HG03439 (cell line): ENCODE measurements around the gene MAL.

Source experiments
- ATAC-seq: cut with Tn5 transposase; IDR thresholded peaks from one replicate; pipeline ENCODE4 v1.9.1; 2021; ENCODE audit warnings: mild to moderate bottlenecking, moderate library complexity; ENCODE audit not compliant: unreplicated experiment

MAL gene

DNA sequence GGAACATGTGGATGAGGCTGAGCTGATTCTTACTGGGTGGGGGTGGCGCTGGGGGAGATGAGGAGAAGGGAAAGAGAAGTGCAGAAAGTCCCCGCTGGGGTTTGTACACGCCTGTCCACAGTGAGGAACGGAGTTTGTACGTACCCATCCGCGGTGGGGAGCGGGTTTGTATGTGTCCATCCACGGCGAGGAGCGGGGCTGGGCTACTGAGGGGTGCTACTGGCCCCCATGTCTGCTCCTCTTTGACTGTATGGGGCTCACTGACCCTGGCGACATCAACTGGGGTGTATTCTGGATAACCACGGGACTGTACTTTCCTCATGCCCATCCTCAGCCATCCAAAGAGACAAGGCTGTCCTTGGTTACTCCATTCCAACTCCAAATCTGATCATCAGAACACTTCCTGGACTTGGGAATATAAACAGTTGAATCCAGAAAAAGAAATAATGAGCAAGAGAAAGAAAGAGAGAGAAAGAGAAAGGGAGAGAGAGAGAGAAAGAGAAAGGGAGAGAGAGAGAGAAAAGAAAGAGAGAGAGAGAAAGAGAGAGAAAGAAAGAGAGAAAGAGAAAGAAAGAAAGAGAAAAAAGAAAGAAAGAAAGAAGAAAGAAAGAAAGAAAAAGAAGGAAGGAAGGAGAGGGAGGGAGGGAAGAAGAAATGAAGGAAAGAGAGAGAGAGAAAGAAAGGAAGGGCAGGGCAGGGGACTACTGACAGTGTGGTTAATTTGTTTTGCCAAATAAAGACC, 21.0 kb downstream of the MAL start:
- ATAC-seq, result no peak

DNA sequence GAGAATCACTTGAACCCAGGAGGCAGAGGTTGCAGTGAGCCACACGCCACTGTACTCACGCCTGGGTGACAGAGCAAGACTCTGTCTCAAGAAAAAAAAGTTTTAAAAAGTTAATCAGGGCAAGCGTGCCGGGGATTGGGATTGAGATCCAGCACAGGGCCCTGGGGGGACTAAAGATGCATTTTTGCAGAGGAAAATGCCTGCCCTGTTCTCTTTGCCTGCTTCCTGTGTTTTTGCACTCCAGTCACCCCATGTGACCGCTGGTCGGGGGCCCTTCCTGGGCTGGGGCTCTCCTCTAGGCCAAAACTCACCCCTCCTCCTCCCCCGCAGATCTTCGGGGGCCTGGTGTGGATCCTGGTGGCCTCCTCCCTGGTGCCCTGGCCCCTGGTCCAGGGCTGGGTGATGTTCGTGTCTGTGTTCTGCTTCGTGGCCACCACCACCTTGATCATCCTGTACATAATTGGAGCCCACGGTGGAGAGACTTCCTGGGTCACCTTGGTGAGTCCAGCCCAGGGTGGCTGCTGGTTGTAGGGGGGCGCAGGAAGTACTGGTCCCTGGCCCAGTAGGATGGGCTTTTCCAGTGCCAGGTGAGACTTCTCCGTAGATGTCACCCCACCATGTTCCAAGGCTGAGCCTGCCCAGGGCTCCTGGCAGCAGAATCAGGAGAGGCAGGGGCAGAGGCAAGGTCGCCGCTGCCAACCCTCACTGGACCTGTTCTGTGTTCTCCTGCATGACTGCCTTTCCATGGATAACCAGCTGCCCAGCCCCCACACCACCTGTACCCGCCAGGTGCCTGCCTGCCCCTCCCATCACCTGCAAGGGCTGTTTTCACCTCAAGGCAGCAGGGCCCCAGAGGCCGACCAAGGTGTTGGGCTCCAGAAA, 22.4 kb downstream of the MAL start:
- no peak for ATAC-seq

DNA sequence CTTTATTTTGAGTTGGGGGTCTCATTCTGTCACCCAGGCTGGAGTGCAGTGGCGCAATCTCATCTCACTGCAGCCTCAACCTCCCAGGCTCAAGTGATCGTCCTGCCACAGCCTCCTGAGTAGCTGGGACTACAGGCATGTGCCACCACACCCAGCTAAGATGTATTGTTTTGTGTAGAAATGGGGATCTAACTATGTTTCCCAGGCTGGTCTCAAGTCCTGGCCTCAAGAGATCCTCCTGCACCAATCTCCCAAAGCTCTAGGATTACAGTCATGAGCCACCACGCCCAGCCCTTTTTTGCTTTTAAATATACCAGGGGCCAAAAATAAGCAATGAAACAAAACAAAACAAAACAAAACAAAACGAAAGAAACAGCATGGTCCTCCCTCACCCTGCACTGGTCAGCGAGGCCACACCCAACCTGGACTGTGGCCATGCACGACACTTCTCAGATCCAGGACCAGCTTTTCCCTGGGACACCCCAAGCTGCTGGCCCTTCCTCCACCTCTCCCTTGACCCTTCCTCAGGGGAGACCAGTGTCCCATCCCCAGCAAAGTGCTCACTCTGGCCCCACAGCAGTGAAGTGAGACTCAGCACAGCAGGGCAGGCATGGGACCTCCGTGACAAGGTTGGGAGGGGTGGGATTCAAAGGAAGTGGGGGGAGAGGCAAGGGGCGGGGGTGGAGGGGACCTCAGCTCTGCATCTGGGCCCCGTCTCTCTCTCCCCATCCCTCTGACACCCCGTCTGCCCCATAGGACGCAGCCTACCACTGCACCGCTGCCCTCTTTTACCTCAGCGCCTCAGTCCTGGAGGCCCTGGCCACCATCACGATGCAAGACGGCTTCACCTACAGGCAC, 23.5 kb downstream of the MAL start:
- no peak for ATAC-seq

DNA sequence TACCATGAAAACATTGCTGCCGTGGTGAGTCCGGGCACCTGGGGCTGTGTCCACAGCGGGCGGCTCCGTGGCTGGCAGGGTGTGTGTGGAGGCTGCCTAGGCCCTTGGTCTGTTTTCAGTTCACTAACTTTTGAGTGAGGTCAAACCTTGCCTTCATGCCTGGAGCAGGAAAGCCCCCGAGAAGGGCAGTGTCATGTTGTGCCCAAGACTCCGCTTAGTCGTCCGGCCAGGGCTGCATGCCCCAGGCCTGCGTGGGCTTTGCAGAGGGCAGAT, 24.1 kb downstream of the MAL start:
- no peak for ATAC-seq

DNA sequence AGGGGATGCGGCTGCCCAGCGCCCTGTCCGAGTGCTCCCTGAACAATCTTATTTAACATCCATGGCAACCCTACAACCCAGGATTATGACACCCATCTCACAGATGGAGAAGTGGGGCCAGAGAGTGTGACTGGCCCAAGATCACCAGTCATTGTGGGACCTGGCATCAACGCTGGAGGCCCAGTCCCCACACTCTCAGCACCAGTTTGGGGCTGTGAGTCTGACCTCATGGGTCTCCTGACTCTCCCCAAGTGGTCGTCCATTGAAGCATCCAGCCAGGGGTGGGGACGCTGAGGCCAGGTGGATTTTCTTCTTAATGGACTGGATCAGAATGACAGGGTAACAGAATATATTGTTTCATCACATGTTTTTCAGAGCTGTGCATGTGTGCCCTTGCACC, 24.5 kb downstream of the MAL start:
- no peak for ATAC-seq

DNA sequence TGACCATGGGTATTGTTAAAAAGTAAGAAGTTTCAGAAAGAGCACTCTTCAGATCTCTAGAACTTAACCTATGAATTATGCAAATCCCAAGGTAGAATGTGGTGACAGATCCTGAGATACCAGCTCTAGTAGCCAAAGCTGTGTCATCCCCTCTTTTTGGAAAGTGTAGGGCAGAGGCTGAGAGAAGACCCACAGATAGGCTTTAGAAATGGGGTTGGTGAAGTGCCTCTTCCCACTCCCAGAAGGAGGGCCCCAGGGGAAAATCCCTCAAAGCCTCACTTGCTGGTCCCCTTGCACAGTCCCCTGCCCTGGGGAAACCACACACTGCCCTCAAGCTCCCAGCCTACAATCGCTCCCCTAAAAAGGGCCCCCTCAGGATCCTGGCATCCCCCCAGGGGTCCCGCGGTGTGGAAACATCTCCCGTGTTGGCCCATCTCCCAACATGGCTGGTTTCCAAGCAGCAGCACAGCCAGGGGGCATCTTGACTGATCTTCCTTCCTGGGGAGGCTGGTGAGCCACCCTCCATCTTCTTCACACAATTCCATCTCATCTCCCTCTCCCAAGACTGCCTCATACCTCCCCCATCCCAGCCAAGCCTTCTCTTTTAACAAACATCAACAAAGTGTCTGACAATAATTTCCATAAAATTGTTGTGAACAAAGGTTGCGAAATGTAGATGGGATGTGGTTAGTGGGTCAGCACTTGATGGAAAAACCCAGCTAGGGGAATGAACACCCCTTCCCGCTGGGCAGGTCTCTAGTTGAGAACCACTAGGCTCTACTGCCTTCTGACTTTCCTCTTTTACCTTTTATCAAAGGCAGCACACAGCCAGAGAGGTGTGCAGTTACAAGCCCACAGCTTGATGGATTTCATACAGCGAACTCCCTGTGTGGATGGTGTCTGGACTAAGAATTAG, 25.1 kb downstream of the MAL start:
- no peak for ATAC-seq

DNA sequence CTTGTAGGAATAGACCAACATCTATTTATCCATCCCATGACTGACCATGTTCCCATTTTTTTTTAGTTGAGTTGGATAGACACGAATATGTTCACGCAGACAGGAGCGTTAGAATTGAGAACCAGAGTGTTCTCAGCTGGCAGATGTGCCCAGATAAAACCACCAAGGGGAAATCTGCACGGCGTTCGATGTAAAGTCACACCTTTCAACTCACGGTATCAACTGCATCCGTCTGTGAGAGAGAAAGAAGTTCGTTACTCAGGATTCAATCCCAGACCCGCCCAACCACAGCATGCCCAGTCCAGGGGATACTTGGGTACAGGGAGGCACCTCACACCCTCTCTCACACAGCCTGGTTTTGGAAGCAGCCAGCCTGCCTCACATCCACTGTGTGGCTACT, 26.1 kb downstream of the MAL start:
- ATAC-seq, result no peak

DNA sequence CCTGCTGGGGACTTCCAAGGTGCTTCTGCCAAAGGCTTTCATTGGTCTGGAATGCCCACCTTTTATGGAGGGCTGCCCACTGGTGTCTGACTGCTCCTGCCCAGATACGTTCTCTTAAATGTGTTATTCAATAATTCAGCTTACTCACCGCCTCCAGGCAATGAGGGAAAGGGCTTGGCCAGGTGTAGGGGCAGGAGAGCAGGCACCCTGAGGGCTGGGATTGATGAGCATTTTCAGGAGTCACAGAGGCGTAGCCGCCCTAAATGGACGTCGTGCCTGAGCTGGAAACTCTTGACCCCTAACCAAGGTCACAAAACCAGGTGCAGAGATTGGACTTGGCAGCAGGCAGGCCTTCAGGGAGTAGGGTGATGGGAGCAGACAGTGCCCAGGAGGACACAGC, 26.8 kb downstream of the MAL start:
- ATAC-seq, result no peak

DNA sequence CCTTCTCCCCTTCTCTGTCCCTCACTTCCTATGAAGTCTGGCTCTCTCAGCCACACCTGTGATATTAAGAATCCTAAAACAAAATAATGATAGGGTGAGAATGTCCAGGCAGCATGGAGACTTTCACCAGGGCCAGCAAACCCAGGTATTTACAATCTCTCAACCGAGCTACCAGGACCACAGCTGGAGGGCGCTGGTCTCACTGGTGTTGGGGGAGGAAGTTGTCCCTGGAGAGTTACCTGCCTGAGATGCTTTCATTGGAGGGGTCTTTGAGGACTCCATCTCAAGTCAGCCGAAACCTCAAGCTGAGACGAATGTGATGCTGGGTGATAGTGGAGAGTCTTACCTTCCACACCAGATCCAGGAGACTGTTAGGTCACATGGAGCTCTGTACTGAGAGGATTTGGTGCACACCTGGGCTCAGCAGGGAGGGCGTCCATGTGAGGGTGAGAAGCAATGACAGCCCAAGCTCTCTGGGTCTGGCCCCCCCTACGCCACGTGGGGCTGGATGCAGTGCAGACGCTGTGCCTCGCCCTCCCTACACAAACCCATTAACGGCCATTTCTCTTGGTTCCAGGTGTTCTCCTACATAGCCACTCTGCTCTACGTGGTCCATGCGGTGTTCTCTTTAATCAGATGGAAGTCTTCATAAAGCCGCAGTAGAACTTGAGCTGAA, 27.4 kb downstream of the MAL start:
- ATAC-seq, result no peak

DNA sequence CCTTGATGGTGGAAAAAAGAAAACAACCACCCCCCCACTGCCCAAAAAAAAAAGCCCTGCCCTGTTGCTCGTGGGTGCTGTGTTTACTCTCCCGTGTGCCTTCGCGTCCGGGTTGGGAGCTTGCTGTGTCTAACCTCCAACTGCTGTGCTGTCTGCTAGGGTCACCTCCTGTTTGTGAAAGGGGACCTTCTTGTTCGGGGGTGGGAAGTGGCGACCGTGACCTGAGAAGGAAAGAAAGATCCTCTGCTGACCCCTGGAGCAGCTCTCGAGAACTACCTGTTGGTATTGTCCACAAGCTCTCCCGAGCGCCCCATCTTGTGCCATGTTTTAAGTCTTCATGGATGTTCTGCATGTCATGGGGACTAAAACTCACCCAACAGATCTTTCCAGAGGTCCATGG, 28.0 kb downstream of the MAL start:
- ATAC-seq, result no peak

DNA sequence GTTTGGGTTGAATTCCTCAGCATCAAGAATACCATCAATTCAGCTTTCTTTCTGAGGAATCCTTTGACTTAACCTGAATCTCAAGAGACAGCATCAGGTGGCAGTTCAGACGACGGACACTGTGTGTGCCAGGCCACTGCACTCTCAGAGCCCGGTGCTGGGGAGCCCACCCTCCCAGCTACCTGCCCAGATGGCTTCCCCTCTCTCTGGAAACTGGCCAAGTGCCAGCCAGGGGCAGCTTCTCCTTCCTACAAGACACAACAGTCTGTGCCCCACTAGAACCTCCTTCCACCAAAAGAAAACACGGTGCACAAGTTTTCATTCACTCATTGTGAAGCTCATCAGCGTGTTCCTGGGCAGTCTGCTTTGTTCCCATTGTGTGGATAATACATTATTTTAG, 28.5 kb downstream of the MAL start:
- ATAC-seq, result no peak

DNA sequence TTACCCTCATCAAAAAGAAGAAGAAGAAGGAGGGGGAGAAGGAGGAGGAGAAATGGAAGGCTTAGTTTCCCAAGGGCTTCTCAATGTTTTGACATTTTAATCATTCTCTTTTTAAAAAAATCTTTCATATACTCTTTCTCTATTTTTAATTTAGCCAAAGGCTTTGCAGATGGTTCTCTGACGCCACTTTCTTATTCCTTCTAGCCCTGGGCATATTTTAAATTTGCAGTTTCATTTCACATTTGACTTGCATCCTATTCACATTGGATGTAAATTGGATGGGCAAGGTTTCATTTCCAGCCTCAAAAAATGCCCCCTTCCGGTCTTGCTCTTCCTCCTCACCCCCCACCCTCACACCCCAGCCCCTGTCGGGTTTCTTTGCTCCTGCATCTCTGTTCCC, 29.8 kb downstream of the MAL start:
- no peak for ATAC-seq

DNA sequence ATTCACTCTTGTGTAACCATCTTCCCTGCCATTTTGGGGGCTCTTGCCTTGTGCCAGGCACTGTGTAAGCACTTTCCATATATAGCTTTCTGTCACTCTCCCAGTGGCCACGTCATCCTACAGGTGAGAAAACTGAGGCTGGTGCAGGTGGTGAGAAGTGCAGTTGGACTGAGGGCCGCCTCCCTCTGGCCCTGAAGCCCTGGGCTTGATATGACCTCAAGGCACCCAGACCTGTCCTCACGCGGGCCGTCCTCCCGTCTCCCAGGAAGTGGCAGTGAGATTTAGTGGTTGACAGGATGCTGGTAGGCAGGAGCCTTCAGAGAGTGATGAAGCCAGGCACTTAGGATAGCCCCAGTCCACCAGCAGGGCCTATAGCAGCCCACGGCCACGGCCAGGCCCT, 30.5 kb downstream of the MAL start:
- no peak for ATAC-seq

DNA sequence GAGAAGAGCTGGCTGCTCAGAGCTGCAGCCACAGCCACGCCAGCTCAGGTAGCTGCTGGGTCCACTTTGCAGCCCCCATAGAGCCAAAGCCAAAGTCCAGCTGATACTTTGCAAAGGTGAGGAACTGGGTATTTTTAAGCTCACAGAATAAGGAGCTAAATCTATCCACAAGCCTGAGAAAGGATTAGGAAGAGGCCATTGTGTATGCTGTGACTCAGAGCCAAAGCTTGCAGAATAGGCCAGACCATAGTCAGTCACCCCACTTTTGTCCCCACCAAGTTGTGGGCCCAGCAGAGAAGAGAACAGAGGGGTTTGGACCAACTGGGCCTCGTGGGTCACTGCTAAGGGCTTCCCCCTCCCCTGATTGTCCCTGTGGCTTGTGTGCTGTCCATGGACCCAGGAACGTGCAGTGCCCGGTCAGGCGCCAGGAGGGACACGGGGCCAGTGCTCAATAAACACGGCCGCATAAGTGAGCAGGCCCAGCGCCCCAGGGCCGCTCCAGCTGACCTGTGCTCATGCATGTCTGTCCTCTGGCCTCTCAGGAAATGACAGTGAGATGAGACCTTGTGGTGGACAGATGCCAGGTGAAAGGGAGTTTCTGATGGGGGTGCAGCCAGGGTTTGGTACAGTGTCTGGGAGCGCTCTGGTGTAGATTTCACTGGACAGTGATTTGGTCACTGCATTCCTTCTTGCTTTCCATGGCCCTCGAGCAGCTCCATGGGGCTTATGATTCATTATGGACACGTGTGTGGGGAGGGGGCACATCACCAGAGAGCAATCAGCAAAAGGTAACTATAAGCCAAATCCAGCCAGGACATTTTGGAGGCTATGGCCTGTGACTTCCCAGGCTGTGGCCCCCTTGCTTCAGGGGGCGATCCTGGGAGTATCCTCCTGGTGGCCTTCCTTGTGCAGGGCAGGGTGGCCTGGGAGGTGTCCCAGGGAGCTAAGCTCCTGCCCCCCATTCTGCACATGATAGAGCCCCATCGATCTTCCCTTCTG, 31.3 kb downstream of the MAL start:
- ATAC-seq, result no peak

DNA sequence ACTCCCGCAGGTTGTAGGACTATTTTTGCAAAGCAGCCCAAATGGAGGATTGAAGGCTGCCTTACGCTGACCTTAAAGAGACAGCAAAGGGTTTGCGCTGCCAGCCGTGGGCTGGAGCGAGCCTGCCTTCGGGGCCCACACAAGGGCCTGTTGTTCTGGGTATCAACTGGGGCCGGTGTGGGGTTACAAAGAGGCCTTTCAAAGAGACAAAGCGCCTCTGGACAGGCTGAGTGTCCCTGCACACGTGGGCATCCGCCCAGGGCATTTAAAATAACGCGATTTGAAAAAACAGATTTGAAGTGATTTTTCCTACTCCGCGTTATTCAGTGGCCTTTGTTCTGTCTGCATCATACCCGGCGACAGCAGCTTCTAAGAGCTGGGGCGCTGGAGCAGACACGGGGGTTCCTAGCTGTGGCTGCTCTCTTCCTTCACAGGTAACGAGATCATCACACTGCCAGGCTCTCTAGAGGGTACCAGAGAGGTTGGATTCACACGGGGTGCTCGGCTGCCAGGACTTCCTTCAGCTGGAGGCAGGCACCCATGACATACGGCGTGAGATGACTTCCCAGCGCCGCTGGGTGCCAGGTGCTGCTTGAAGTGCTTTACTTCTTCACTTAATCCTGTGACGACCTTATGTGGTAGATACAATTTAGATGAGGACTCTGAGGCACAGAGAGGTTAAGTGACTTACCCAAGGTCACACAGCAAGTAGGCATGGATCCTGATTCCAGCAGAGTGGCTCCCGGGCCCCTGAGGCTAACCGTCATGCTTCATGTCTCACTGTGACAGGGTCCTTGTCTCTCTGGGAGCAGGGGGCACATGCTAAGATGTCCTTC, 32.2 kb downstream of the MAL start:
- no peak for ATAC-seq

DNA sequence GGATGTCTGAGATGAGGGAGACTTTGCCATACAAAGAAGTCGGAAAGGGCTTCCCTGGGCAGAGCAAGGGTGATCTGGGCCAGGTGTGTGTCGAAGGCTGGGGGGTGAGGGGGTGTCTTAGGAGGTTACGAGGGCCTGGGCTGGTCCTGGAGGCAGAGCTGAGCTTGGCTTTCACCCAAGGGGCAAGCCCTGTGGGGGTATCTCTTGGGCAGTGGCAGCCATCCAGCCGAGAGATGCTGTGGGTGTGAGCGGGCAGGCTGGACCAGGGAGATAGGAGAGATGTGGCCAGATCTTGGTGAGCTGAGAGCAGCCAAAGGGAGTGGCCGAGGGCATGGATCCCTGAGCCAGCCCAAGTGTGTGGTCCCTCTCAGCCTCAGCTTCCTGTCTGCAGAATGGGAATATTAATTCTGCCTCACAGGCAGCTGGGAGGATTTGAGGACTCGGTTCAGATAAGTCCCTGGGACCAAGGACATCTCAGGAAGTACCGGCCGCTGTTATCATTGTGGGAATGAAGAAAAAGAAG, 33.0 kb downstream of the MAL start:
- no peak for ATAC-seq

DNA sequence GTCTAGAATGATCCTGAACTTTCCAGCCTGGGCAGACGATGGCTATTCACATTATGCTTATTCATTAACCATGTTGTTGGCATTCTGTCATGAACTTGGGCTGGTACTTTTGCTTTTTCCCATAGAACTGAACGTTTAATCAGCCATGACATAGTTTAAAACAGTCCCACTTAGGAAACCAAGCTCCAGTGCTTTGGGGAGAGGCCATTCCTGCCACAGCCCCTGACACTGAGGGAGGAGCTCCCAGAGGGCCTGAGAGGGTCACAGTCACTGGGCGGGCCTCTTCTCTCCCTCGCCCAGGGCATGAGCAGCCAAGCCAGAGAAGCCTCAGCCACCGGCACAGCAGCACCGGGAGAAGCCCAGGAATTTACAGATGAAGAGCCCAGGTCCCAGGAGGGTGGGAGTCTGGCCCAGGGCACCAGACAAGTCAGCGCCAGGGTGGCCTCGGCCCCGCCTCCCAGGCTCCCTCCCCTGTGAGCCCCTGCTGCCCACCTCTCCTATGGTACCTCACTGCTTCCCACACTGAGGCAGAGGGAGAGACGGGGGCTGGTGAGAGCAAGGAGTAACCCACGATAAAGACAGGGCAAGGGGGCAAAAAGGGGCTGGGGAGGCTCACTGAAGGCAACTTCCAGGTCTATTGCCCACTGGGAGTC, 33.6 kb downstream of the MAL start:
- ATAC-seq, result no peak
